Muscle layer of colon (tissue), 2 donors: Measurements from ENCODE around the gene ELAC2.

Experiments
- H3K27ac ChIP-seq: one replicate; pipeline ENCODE4 v1.7.0; 2013; ENCODE audit warnings: low read depth, mild to moderate bottlenecking, low read length, moderate library complexity
- H3K27me3 ChIP-seq, 2 donors: one replicate each; pipeline ENCODE4 v1.7.0; 2013; ENCODE audit warnings: low read length in 2 of 2, mild to moderate bottlenecking in 2 of 2; ENCODE audit not compliant: insufficient read depth in 2 of 2, control insufficient read depth in 1 of 2
- H3K36me3 ChIP-seq: one replicate; pipeline ENCODE4 v1.7.0; 2013; ENCODE audit warnings: mild to moderate bottlenecking, low read length; ENCODE audit not compliant: insufficient read depth
- H3K4me1 ChIP-seq: one replicate; pipeline ENCODE4 v1.7.0; 2013; ENCODE audit warnings: mild to moderate bottlenecking, low read length; ENCODE audit not compliant: insufficient read depth
- H3K4me3 ChIP-seq, 2 donors: one replicate each; pipeline ENCODE4 v1.7.0; 2013; ENCODE audit warnings: low read length in 2 of 2, low read depth in 1 of 2, mild to moderate bottlenecking in 1 of 2, moderate library complexity in 1 of 2
- H3K9ac ChIP-seq: one replicate; pipeline ENCODE4 v1.7.0; 2013; ENCODE audit warnings: low read length
- H3K9me3 ChIP-seq: one replicate; pipeline ENCODE4 v1.7.0; 2013; ENCODE audit warnings: mild to moderate bottlenecking, low read length
- donor health status: abdominal sarcoma.
- donor health status: Adenocarcinoma of cecum.

Gene ELAC2

DNA sequence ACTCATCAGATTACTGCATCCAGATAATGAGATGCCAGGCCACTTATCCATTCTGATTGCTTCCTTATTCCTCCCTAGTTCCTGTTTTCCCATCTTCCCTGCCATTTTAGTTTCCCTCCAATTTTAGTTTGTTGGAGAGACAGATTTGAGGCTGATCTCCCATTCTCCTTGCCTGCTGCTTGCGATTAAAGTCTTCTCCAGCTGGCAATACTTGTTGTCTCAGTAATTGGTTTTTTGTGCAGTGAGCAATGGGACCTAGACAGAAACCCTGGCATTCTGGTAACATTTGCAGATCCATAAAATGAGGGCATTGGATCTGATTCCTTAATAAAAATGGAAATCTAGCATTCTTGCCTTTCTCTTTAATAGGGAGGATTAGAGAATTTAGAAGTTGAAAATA, 17.6 kb upstream of the ELAC2 start:
- Histone ChIP-seq H3K4me1 (no peaks in the 10 kb centered on the region), H3K27ac (no peak overlapping the region), H3K9ac (no peak overlapping the region), H3K9me3 (no peaks in the 10 kb centered on the region), H3K4me3 (no peak overlapping the region), H3K36me3 (no peaks in the 10 kb centered on the region), H3K27me3 (no peaks in the 10 kb centered on the region)

- Histone ChIP-seq H3K4me3 (no peak overlapping the region), H3K27ac (no peak overlapping the region), H3K9ac (no peak overlapping the region), H3K36me3 (no peaks in the 10 kb centered on the region), H3K27me3 (no peaks in the 10 kb centered on the region), H3K4me1 (no peaks in the 10 kb centered on the region), H3K9me3 (no peaks in the 10 kb centered on the region)
Measured at GRCh38 chr17:13031718-13032350, 14.0 kb upstream of the ELAC2 start.

DNA sequence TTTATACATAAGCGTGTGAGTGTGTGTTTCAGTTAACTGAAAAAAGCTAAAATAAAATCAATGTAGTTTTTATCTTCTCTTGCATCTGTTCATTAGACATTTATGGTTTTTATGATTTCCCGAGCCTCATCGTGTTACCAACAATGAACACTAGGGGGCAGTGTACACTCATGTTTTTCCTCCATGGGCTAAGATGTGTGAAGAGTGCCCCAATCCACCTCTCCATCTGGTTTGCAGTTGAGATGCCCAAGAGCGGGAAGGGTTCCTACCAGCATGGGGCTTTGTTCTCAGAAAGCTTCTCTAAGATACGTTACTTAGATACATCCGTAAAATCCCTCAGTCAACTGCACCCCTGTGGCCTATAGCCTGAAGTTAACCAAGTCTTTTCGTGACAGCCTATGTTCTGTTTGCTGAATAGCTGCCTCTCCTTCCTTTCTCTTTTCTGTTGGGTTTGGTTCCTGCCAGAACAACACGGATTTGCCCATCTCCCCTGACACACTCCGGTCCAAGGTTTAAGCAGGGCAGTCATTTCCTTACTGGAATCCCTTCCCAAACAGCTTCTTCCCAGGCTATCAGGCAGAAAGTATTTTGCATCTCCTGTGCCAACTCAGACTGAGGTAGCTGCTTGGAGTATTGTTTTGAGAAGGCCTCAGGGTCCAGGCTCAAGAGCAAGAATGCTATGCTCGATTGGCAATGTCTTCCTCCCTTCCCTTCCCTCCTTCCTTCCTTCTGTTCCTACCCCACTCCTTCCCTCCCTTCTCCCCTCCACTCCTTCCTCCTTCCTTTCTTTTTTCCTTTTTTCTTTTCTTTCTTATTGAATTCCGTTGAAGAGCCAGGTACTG, 12.9 kb upstream of the ELAC2 start:
- no peak overlapping the region for H3K27ac ChIP-seq
- no peak overlapping the region for H3K4me3 ChIP-seq
- H3K9ac ChIP-seq: no peak overlapping the region
- no peaks in the 10 kb centered on the region for H3K36me3 ChIP-seq
- H3K4me1 ChIP-seq: no peaks in the 10 kb centered on the region
- no peaks in the 10 kb centered on the region for H3K27me3 ChIP-seq
- no peaks in the 10 kb centered on the region for H3K9me3 ChIP-seq

GRCh38 chr17:13030056-13030455, 12.2 kb upstream of the ELAC2 start:
- no peaks in the 10 kb centered on the region for H3K36me3 ChIP-seq
- no peak overlapping the region for H3K9ac ChIP-seq
- H3K4me1 ChIP-seq: no peaks in the 10 kb centered on the region
- H3K27me3 ChIP-seq: no peaks in the 10 kb centered on the region
- no peak overlapping the region for H3K4me3 ChIP-seq
- no peak overlapping the region for H3K27ac ChIP-seq
- H3K9me3 ChIP-seq: no peaks in the 10 kb centered on the region

DNA sequence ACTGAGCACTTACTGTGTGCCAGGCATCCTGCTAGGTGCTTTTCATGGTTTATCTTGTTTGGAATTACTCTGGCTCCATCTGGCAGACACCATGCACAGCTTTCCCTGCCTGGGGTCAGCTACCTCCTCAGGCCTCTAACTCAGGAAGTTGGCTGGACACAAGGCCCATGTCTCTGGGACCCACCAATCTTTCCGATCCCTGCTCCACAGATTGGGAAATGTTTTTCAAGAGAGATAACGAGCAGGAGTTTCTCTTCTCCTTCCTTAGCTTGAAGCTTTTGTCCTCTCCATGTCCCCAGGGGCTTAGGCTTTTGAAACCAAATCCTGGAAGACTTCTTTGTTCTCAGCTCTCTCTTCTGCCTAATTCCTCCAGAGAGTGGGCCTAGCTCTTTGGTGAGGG, 11.5 kb upstream of the ELAC2 start:
- Histone ChIP-seq H3K9ac (no peak overlapping the region), H3K9me3 (no peaks in the 10 kb centered on the region), H3K4me3 (no peak overlapping the region), H3K36me3 (no peaks in the 10 kb centered on the region), H3K4me1 (peaks cover 1% of the 10 kb centered on the region), H3K27me3 (no peaks in the 10 kb centered on the region), H3K27ac (no peak overlapping the region)

- Histone ChIP-seq H3K9ac (no peak overlapping the region), H3K4me1 (peaks cover 4% of the 10 kb centered on the region), H3K9me3 (no peaks in the 10 kb centered on the region), H3K36me3 (no peaks in the 10 kb centered on the region), H3K27me3 (no peaks in the 10 kb centered on the region), H3K4me3 (no peak overlapping the region), H3K27ac (no peak overlapping the region)
Measured at GRCh38 chr17:13027246-13027645, 9.4 kb upstream of the ELAC2 start.

- no peaks in the 10 kb centered on the region for H3K36me3 ChIP-seq
- no peaks in the 10 kb centered on the region for H3K27me3 ChIP-seq
- H3K9ac ChIP-seq: no peak overlapping the region
- H3K27ac ChIP-seq: no peak overlapping the region
- H3K4me3 ChIP-seq: no peak overlapping the region
- H3K4me1 ChIP-seq: peaks cover 4% of the 10 kb centered on the region
- no peaks in the 10 kb centered on the region for H3K9me3 ChIP-seq
Measured at GRCh38 chr17:13025687-13026086, 7.9 kb upstream of the ELAC2 start.

DNA sequence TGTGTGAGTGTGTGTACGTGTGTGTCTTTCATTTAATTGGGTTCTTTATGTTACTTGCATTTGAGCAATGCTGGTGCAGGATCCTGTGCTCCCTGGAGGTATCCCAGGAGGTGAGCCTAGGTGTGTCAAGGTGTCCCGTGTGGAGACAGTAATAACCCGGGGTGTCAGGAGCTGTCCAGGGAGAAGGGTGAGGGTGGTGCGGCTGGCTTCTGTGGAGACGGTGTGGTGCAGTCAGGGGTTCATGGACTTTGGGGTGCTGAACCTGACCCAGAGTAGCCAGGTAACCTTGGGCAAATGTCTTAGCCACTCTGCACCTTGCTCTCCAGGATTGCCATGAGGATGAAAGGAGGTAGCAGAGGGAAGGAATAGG, 7.4 kb upstream of the ELAC2 start:
- Histone ChIP-seq H3K4me1 (peaks cover 4% of the 10 kb centered on the region), H3K9me3 (no peaks in the 10 kb centered on the region), H3K36me3 (no peaks in the 10 kb centered on the region), H3K27me3 (no peaks in the 10 kb centered on the region), H3K9ac (no peak overlapping the region), H3K27ac (no peak overlapping the region), H3K4me3 (no peak overlapping the region)

- Histone ChIP-seq H3K9me3 (no peaks in the 10 kb centered on the region), H3K36me3 (no peaks in the 10 kb centered on the region), H3K4me1 (peaks cover 4% of the 10 kb centered on the region), H3K27me3 (no peaks in the 10 kb centered on the region), H3K27ac (no peak overlapping the region), H3K9ac (no peak overlapping the region), H3K4me3 (peak overlapping the region in 1 of 2 donors; percentile 4)
Measured at GRCh38 chr17:13024526-13025257, 6.9 kb upstream of the ELAC2 start.

DNA sequence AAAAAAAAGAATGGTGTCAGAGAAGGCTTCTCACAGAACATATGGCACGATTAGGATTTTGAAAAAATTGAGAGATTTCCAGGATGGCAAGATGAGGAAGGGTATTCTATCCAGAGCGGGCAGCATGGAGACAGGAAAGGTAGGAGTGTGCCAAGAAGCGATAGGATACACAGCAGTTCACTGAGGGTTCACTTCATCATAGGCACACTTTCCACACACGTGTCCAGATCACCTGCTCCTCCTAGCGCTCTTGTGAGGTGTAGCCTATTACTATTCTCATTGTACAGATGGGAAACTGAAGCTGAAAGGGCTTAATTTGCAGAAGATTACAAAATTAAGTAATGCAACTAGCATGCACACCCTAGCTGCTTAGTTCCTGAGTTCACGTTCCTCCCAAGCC, 6.2 kb upstream of the ELAC2 start:
- Histone ChIP-seq H3K27ac (no peak overlapping the region), H3K36me3 (no peaks in the 10 kb centered on the region), H3K4me3 (peak overlapping the region in 1 of 2 donors; percentile 4), H3K27me3 (no peaks in the 10 kb centered on the region), H3K4me1 (peaks cover 4% of the 10 kb centered on the region), H3K9me3 (no peaks in the 10 kb centered on the region), H3K9ac (no peak overlapping the region)

- Histone ChIP-seq H3K4me1 (peaks cover 14% of the 10 kb centered on the region), H3K36me3 (peaks cover 44% of the 10 kb centered on the region), H3K4me3 (peak overlapping the region; percentile 87 to 90), H3K27ac (peak overlapping the region; percentile 82), H3K9ac (peak overlapping the region; percentile 80), H3K27me3 (no peaks in the 10 kb centered on the region), H3K9me3 (no peaks in the 10 kb centered on the region)
Measured at GRCh38 chr17:13016881-13017654, 759 bp downstream of the ELAC2 start.
